Suprapubic skin (tissue), 4 donors: ENCODE measurements around the gene PPEF1. TPM values are rescaled to one million over a fixed set of nuclear protein-coding genes. Genes with fewer than 3 reads are reported as not detected.

Source experiments
- DNase-seq, 2 donors: peaks; one replicate each; pipeline ENCODE4 v3.0.0-alpha.2; 2019; ENCODE audit warnings: low spot score in 2 of 2
- H3K27ac ChIP-seq: fragments of 200-600 bp; sonication (generic); one replicate; pipeline ENCODE4 v1.5.1; 2019
- H3K27me3 ChIP-seq: fragments of 200-600 bp; sonication (generic); one replicate; pipeline ENCODE4 v1.5.1; 2019
- H3K36me3 ChIP-seq: fragments of 200-600 bp; sonication (generic); one replicate; pipeline ENCODE4 v1.5.1; 2019
- H3K4me1 ChIP-seq: fragments of 200-600 bp; sonication (generic); one replicate; pipeline ENCODE4 v1.5.1; 2019
- H3K4me3 ChIP-seq: fragments of 200-600 bp; sonication (generic); one replicate; pipeline ENCODE4 v1.5.1; 2019; ENCODE audit warnings: mild to moderate bottlenecking
- H3K9me3 ChIP-seq: fragments of 200-600 bp; sonication (generic); one replicate; pipeline ENCODE4 v1.5.1; 2019
- CTCF ChIP-seq, 2 donors: fragments of 200-600 bp in 1 of 2; fragments of 450-650 bp in 1 of 2; sonication (generic) in 1 of 2; IDR thresholded peaks; one replicate each; pipeline ENCODE4 v1.5.1; 2016 to 2019; ENCODE audit warnings: antibody characterized with exemption in 2 of 2, mild to moderate bottlenecking in 1 of 2, moderate library complexity in 1 of 2
- EP300 ChIP-seq: sonication (generic); formaldehyde crosslinking; IDR thresholded peaks from one replicate; pipeline ENCODE4 v1.6.1; 2017; ENCODE audit warnings: antibody characterized with exemption
- POLR2A ChIP-seq, 2 donors: fragments of 450-650 bp; IDR thresholded peaks; one replicate each; pipeline ENCODE4 v1.6.1; 2017; ENCODE audit warnings: antibody characterized with exemption in 2 of 2, mild to moderate bottlenecking in 2 of 2, moderate library complexity in 2 of 2
- POLR2AphosphoS5 ChIP-seq, 3 donors: sonication (generic); formaldehyde crosslinking; IDR thresholded peaks; one replicate each; pipeline ENCODE4 v1.6.1; 2017; ENCODE audit warnings: antibody characterized with exemption in 3 of 3
- whole genome bisulfite sequencing: methylation state at CpG from one replicate; pipeline ENCODE4 v1.1.5; 2018; 5-methylcytosine and 5-hydroxymethylcytosine counted together
- total RNA-seq, 4 donors: library from RNA; depleted of rRNA; stranded (reverse); fragments of >200 nt; gene quantifications; one replicate each; pipeline ENCODE4 v1.1.0, GENCODE V29; 2016

Gene PPEF1
- total RNA-seq, 4 donors from 2014 or later: 0.26 to 2.3 TPM; not detected in 2

GRCh38 chrX:18672008-18672407 lies 35.4 kb upstream of the PPEF1 start, which contains the start of gene RS1:
Gene RS1, minus strand, starts transcription at chrX:18672108. Its CDS starts 40 bp downstream, at chrX:18672068.
- 84% methylated on average over 10 of the region's 10 CpGs for whole genome bisulfite sequencing
- Histone ChIP-seq H3K4me3 (no peak within 1 kb of the TSS), H3K27ac (no peak within 1 kb of the TSS), H3K9me3 (no peaks in the 10 kb centered on the region), H3K36me3 (no peaks in the 10 kb centered on the region), H3K27me3 (no peaks in the 10 kb centered on the region), H3K4me1 (no peaks in the 10 kb centered on the region)
- TF ChIP-seq POLR2AphosphoS5 (IDR thresholded peaks at IDR 0.05): no peak
- no peak for TF ChIP-seq EP300
- TF ChIP-seq CTCF (IDR thresholded peaks at IDR 0.05): no peak
- TF ChIP-seq POLR2A (IDR thresholded peaks at IDR 0.05): no peak
- no peak for DNase-seq

DNA sequence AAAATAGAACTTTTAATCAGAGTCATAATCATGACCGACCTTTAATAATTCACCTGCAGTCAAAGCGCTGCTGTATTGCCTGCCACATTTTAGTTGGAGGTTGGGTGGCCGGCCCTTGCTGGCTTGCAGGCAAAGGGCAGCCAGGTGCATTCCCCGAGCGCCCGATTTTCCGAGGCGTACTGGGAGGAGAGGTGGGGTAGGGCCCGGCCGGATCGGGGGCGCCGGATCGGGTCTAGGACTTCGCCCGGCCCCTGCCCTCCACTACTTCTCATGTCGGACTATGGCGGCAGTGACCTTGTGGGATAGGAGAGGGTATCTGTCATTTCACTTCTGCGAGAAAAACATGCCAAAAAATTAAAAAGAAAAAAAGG lies 33.0 kb upstream of the PPEF1 start:
- peak in 1 of 2 donors; percentile 67 for DNase-seq
- TF ChIP-seq EP300: no peak
- no peak for TF ChIP-seq POLR2AphosphoS5 (IDR thresholded peaks at IDR 0.05)
- TF ChIP-seq CTCF (IDR thresholded peaks at IDR 0.05): no peak
- no peak for TF ChIP-seq POLR2A (IDR thresholded peaks at IDR 0.05)
- H3K27me3 ChIP-seq: no peaks in the 10 kb centered on the region
- H3K36me3 ChIP-seq: no peaks in the 10 kb centered on the region
- H3K9me3 ChIP-seq: no peaks in the 10 kb centered on the region
- H3K27ac ChIP-seq: peak overlapping the region; percentile 18
- 30% methylated on average over 19 of the region's 19 CpGs for WGBS
- H3K4me3 ChIP-seq: peak overlapping the region; percentile 70
- no peaks in the 10 kb centered on the region for H3K4me1 ChIP-seq

- no peaks in the 10 kb centered on the region for H3K9me3 ChIP-seq
- TF ChIP-seq POLR2AphosphoS5 (IDR thresholded peaks at IDR 0.05) (peak in 1 of 3 donors; percentile 30), POLR2A (IDR thresholded peaks at IDR 0.05) (no peak)
- H3K36me3 ChIP-seq: no peaks in the 10 kb centered on the region
- no peaks in the 10 kb centered on the region for H3K27me3 ChIP-seq
- peak overlapping the region; percentile 70 for H3K4me3 ChIP-seq
- H3K27ac ChIP-seq: peak overlapping the region; percentile 82
- 14% methylated on average over 42 of the region's 74 CpGs for whole genome bisulfite sequencing
- DNase-seq: peak; percentile 80 to 82
- no peaks in the 10 kb centered on the region for H3K4me1 ChIP-seq
These were observed 32.4 kb upstream of the PPEF1 start for GRCh38 chrX:18674788-18675735.

- 81% methylated on average over 10 of the region's 10 CpGs for WGBS
- H3K4me3 ChIP-seq: no peak overlapping the region
- H3K27me3 ChIP-seq: no peaks in the 10 kb centered on the region
- no peak overlapping the region for H3K27ac ChIP-seq
- TF ChIP-seq POLR2A (IDR thresholded peaks at IDR 0.05): no peak
- no peaks in the 10 kb centered on the region for H3K9me3 ChIP-seq
- no peaks in the 10 kb centered on the region for H3K36me3 ChIP-seq
- H3K4me1 ChIP-seq: no peaks in the 10 kb centered on the region
- no peak for DNase-seq
These were observed 31.4 kb upstream of the PPEF1 start for GRCh38 chrX:18676050-18676449.

DNA sequence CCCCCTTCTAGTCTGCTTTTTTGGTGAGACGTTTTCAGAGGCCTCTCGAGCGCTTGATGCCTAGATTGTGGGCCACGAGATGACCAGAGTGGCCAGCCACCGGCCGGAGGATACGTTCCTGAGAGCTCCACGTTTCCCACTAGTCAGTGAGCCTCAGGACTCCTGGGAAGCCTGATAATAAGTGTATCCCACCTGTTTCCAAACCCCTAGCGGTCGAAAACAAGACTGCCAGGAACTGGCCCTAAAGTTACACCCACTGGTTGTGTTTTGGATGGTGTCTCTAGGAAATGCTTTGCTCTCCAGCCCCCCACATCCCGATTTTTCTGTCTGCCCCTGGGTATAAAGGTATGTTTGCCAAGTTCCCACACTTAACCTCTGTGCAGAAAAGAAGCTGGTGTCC lies 31.0 kb upstream of the PPEF1 start:
- H3K4me3 ChIP-seq: no peak overlapping the region
- H3K36me3 ChIP-seq: no peaks in the 10 kb centered on the region
- no peaks in the 10 kb centered on the region for H3K4me1 ChIP-seq
- TF ChIP-seq CTCF (IDR thresholded peaks at IDR 0.05) (no peak), POLR2AphosphoS5 (IDR thresholded peaks at IDR 0.05) (no peak), POLR2A (IDR thresholded peaks at IDR 0.05) (no peak), EP300 (no peak)
- H3K27ac ChIP-seq: no peak overlapping the region
- H3K9me3 ChIP-seq: no peaks in the 10 kb centered on the region
- no peak for DNase-seq
- H3K27me3 ChIP-seq: no peaks in the 10 kb centered on the region
- WGBS: 58% methylated on average over 10 of the region's 11 CpGs

DNA sequence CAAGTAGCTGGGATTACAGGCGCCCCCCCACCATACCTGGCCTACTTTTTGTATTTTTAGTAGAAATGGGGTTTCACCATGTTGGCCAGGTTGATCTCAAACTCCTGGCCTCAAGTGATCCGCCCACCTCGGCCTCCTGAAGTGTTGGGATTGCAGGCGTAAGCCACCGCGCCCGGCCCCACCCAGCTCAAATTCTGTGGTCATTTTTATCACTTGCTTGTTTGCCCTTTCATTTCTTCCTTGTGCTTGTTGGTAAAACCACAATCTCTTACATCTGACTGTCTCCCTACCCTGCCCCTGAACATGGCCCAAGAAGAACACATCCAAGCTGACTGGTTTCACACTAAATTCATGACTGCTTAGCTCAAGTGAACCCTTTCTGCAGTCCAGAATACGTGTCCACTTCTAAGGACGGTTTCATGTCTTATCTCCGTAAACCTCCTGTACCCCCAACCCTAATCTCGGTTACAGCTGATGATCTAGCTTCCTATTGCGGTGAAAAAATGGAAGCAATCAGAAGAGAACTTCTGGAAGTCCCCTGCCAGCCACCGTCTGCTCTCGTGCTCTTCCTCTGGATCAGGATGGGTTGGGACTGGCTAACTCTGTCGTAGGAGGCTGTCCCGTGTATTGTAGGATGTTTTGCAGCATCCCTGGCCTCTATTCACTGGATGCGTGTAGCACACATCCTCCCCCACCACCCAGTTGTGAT lies 30.1 kb upstream of the PPEF1 start:
- Histone ChIP-seq H3K27ac (no peak overlapping the region), H3K9me3 (no peaks in the 10 kb centered on the region), H3K4me3 (no peak overlapping the region), H3K27me3 (no peaks in the 10 kb centered on the region), H3K36me3 (no peaks in the 10 kb centered on the region), H3K4me1 (no peaks in the 10 kb centered on the region)
- no peak for DNase-seq
- 80% methylated on average over 17 of the region's 17 CpGs for WGBS
- TF ChIP-seq EP300 (no peak), CTCF (IDR thresholded peaks at IDR 0.05) (no peak), POLR2A (IDR thresholded peaks at IDR 0.05) (no peak), POLR2AphosphoS5 (IDR thresholded peaks at IDR 0.05) (no peak)
